ENCODE measurements around the gene SLC16A10. TPM values are rescaled to one million over a fixed set of nuclear protein-coding genes. Genes with fewer than 3 reads are reported as not detected.
"Not testable (repeated sequence)": the region's sequence is repeated elsewhere in the genome, so short reads cannot be mapped to it uniquely, and the experiment has no call there.

The SLC16A10 gene
- total RNA-seq, 6 donors from 2014 or later = 8.7 to 94.4 (median 18.9) TPM

GRCh38 chr6:111190637-111191036 is 103.3 kb downstream of the SLC16A10 start:
- 97 to 98% methylated on average over 3 of the region's 3 CpGs for WGBS, 2 donors
- no peaks in the 10 kb centered on the region for H3K9me3 ChIP-seq
- no peak overlapping the region for H3K4me3 ChIP-seq
- H3K36me3 ChIP-seq = no peaks in the 10 kb centered on the region
- TF ChIP-seq POLR2A (IDR thresholded peaks at IDR 0.05) (no peak), POLR2AphosphoS5 (IDR thresholded peaks at IDR 0.05) (no peak), CTCF (IDR thresholded peaks at IDR 0.05) (no peak), EP300 (IDR thresholded peaks at IDR 0.05) (no peak)
- H3K27me3 ChIP-seq = no peaks in the 10 kb centered on the region
- ATAC-seq (ENCODE audit: low FRiP score in 2 of 2) (no peak), DNase-seq (no peak)
- H3K4me1 ChIP-seq = no peaks in the 10 kb centered on the region
- no peak overlapping the region for H3K27ac ChIP-seq

- not testable (repeated sequence) for H3K36me3 ChIP-seq; H3K4me3 ChIP-seq; H3K27ac ChIP-seq; H3K9me3 ChIP-seq; DNase-seq; H3K4me1 ChIP-seq; H3K27me3 ChIP-seq; ATAC-seq (ENCODE audit: low FRiP score in 2 of 2)
Measured at GRCh38 chr6:111191136-111191535, 103.8 kb downstream of the SLC16A10 start.

GRCh38 chr6:111192911-111193555 is 105.7 kb downstream of the SLC16A10 start:
- H3K4me3 ChIP-seq = no peak overlapping the region
- H3K27ac ChIP-seq = no peak overlapping the region
- TF ChIP-seq POLR2A (IDR thresholded peaks at IDR 0.05) = no peak
- TF ChIP-seq EP300 (IDR thresholded peaks at IDR 0.05) = no peak
- TF ChIP-seq CTCF (IDR thresholded peaks at IDR 0.05) = no peak
- no peak for TF ChIP-seq POLR2AphosphoS5 (IDR thresholded peaks at IDR 0.05)
- no peaks in the 10 kb centered on the region for H3K9me3 ChIP-seq
- no peaks in the 10 kb centered on the region for H3K4me1 ChIP-seq
- H3K27me3 ChIP-seq = no peaks in the 10 kb centered on the region
- H3K36me3 ChIP-seq = no peaks in the 10 kb centered on the region
- ATAC-seq (ENCODE audit: low FRiP score in 2 of 2) = no peak
- DNase-seq = no peak

- Histone ChIP-seq H3K4me1 (no peaks in the 10 kb centered on the region), H3K27me3 (no peaks in the 10 kb centered on the region), H3K27ac (no peak overlapping the region), H3K9me3 (no peaks in the 10 kb centered on the region), H3K4me3 (no peak overlapping the region), H3K36me3 (no peaks in the 10 kb centered on the region)
- DNase-seq = no peak
- TF ChIP-seq EP300 (IDR thresholded peaks at IDR 0.05) (no peak), POLR2AphosphoS5 (IDR thresholded peaks at IDR 0.05) (no peak), POLR2A (IDR thresholded peaks at IDR 0.05) (no peak), CTCF (IDR thresholded peaks at IDR 0.05) (no peak)
- ATAC-seq (ENCODE audit: low FRiP score in 2 of 2) = no peak
Measured at GRCh38 chr6:111195656-111196055, 108.4 kb downstream of the SLC16A10 start.

- Histone ChIP-seq H3K4me3 (no peak overlapping the region), H3K27me3 (no peaks in the 10 kb centered on the region), H3K27ac (no peak overlapping the region), H3K36me3 (no peaks in the 10 kb centered on the region), H3K4me1 (no peaks in the 10 kb centered on the region), H3K9me3 (no peaks in the 10 kb centered on the region)
- ATAC-seq (ENCODE audit: low FRiP score in 2 of 2) (no peak), DNase-seq (no peak)
- 89 to 96% methylated on average over 3 of the region's 3 CpGs for WGBS, 2 donors
- TF ChIP-seq CTCF (IDR thresholded peaks at IDR 0.05) (no peak), POLR2A (IDR thresholded peaks at IDR 0.05) (no peak), POLR2AphosphoS5 (IDR thresholded peaks at IDR 0.05) (no peak), EP300 (IDR thresholded peaks at IDR 0.05) (no peak)
Measured at GRCh38 chr6:111198841-111199240, 111.5 kb downstream of the SLC16A10 start.

Data from upper lobe of left lung (tissue), 6 donors.